ENCODE measurements around the gene KCNH8.
A peak's percentile ranks its signal among the peaks of the same experiment; 100 is the strongest.
"Not testable (repeated sequence)": the region's sequence is repeated elsewhere in the genome, so short reads cannot be mapped to it uniquely, and the experiment has no call there.

Gene KCNH8

DNA sequence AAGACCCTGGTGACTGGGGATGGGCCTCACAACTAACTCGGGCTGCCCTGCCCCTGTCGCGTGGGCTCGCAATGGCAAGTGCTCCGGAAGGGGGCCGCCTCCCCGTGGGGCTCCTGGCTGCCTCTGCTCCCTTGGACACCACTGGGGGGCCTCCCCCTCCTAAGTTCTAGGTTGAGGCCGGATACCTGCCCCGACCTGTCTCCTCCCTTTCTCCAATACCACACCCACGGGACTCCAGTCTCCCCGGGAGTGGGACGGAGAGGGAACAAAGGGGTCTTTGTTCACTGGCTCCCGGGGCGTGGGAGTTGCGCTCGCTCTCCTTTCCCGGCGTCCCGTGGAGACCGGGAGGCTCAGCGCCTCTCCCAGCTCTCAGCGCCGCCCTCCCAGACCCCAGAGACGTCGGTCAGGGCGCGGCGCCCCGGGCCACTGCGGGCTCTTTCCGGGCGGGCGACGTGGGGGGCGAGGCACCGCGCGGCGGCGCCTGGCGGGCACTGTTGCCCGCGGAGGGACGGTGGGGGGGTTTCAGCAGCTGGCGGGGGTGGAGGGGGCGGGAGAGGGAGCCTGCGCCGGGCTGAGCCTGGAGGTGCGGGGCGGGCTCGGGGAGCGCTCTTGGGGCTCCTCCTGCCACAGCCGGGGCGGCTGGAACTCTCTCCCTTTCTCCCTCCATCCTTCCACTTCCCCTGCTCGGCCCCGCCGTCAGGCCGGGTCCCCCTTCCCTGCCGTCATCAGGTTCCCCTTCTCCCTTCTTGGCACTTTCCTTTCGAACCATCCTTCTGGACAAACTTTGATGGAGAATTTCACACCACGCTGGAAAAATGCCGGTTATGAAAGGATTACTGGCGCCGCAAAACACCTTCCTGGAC, at the start of gene KCNH8:
Gene KCNH8, plus strand, starts transcription at position 606 of the 863 bp plus-strand sequence. Its CDS starts 210 bp downstream, at position 816.
- Mint-ChIP-seq H3K9me3 (no peaks in the 10 kb centered on the region), H3K4me3 (peak within 1 kb of the TSS; percentile 93), H3K27ac (peak within 1 kb of the TSS; percentile 92), H3K27me3 (peaks cover 2% of the 10 kb centered on the region), H3K4me1 (peaks cover 16% of the 10 kb centered on the region), H3K36me3 (no peaks in the 10 kb centered on the region)
- no peak for ATAC-seq (ENCODE audit: low read depth)
- peak; percentile 5 to 25 for DNase-seq (ENCODE audit: low spot score in 2 of 2)

DNA sequence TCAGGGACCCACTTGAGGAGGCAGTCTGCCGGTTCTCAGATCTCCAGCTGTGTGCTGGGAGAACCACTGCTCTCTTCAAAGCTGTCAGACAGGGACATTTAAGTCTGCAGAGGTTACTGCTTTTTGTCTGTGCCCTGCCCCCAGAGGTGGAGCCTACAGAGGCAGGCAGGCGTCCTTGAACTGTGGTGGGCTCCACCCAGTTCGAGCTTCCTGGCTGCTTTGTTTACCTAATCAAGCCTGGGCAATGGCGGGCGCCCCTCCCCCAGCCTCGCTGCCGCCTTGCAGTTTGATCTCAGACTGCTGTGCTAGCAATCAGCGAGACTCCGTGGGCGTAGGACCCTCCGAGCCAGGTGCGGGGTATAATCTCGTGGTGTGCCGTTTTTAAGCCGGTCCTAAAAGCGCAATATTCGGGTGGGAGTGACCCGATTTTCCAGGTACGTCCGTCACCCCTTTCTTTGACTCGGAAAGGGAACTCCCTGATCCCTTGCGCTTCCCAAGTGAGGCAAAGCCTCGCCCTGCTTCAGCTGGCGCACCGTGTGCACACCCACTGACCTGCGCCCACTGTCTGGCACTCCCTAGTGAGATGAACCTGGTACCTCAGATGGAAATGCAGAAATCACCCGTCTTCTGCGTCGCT, 45.5 kb upstream of the KCNH8 start:
- not testable (repeated sequence) for H3K36me3 Mint-ChIP-seq; H3K4me1 Mint-ChIP-seq; ATAC-seq (ENCODE audit: low read depth); H3K9me3 Mint-ChIP-seq; DNase-seq (ENCODE audit: low spot score in 2 of 2); H3K27me3 Mint-ChIP-seq
- peak overlapping the region; percentile 79 for H3K4me3 Mint-ChIP-seq
- H3K27ac Mint-ChIP-seq: peak overlapping the region; percentile 55

- DNase-seq (ENCODE audit: low spot score in 2 of 2) (no peak), ATAC-seq (ENCODE audit: low read depth) (no peak)
- Mint-ChIP-seq H3K4me3 (peak overlapping the region; percentile 79), H3K27me3 (no peaks in the 10 kb centered on the region), H3K27ac (peak overlapping the region; percentile 55), H3K4me1 (peaks cover 3% of the 10 kb centered on the region), H3K36me3 (no peaks in the 10 kb centered on the region), H3K9me3 (no peaks in the 10 kb centered on the region)
These were observed 44.8 kb upstream of the KCNH8 start for GRCh38 chr3:19103510-19103909.

DNA sequence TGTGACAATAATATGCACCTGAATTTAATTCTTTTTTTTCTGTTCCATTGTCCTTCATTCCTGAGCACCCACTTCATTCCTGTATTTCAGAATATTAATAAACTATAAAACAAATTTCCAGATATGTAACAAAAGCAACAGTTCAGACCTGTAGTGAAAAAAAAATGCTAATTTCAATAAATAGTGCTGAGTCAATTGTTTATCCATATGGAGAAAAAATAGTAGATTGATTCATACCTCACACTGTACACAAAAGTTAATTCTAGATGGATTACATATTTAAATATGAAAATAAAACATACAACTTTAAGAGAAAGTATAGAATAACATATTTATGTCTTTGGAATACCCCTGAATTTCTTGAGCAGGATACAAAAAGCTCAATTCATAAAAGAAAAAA, 43.9 kb upstream of the KCNH8 start:
- Mint-ChIP-seq H3K36me3 (no peaks in the 10 kb centered on the region), H3K9me3 (no peaks in the 10 kb centered on the region), H3K27me3 (no peaks in the 10 kb centered on the region), H3K4me1 (peaks cover 3% of the 10 kb centered on the region), H3K4me3 (no peak overlapping the region), H3K27ac (no peak overlapping the region)
- ATAC-seq (ENCODE audit: low read depth): no peak
- DNase-seq (ENCODE audit: low spot score in 2 of 2): no peak

DNA sequence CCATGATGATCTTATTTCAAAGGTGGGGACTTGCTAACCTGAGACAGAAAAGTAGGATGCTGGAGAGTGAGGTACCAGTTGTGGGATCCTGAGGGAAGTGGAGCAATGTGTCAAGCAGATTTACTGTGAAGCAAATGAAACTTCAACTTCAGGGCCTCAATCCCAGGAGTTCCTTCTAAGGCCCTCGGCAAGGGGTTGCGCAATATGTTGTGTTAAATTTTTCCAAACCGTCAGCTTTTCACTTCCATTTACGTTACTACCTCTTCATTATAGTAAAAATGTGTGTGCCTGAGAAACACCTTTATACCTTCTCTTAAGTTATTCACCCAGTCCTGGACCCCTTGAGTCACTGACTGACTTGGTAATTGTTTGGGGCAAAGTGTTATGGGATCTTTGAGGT, 42.5 kb upstream of the KCNH8 start:
- H3K9me3 Mint-ChIP-seq: no peaks in the 10 kb centered on the region
- H3K4me3 Mint-ChIP-seq: no peak overlapping the region
- ATAC-seq (ENCODE audit: low read depth) (no peak), DNase-seq (ENCODE audit: low spot score in 2 of 2) (no peak)
- H3K4me1 Mint-ChIP-seq: peaks cover 3% of the 10 kb centered on the region
- no peaks in the 10 kb centered on the region for H3K36me3 Mint-ChIP-seq
- peaks cover 2% of the 10 kb centered on the region for H3K27me3 Mint-ChIP-seq
- H3K27ac Mint-ChIP-seq: no peak overlapping the region

DNA sequence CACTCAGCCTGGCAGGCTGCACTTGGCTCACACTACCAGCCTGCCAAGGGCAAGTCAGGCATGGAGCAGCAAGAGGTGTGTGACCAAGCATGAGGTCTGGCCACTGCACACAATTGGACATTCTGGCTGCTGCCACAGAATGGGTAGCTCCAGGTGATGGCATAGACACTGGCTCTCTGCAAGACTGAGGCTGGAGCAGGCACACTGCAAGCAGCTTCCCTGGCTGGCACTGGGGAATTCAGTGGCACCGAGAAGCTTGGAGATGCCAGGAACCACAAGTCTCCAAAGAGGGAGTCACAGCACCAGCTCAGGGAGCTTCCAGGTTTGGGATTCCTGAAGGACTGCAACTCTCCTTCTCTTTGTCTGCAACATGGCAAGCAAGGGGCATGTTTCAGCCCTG, 42.0 kb upstream of the KCNH8 start:
- DNase-seq (ENCODE audit: low spot score in 2 of 2) (no peak), ATAC-seq (ENCODE audit: low read depth) (no peak)
- Mint-ChIP-seq H3K4me3 (no peak overlapping the region), H3K27ac (no peak overlapping the region), H3K27me3 (peaks cover 2% of the 10 kb centered on the region), H3K4me1 (peaks cover 3% of the 10 kb centered on the region), H3K36me3 (no peaks in the 10 kb centered on the region), H3K9me3 (no peaks in the 10 kb centered on the region)

GRCh38 chr3:19107719-19108118, 40.6 kb upstream of the KCNH8 start:
- no peak for DNase-seq (ENCODE audit: low spot score in 2 of 2)
- Mint-ChIP-seq H3K4me1 (peaks cover 3% of the 10 kb centered on the region), H3K27ac (no peak overlapping the region), H3K4me3 (no peak overlapping the region), H3K9me3 (no peaks in the 10 kb centered on the region), H3K36me3 (no peaks in the 10 kb centered on the region), H3K27me3 (peaks cover 2% of the 10 kb centered on the region)
- no peak for ATAC-seq (ENCODE audit: low read depth)

DNA sequence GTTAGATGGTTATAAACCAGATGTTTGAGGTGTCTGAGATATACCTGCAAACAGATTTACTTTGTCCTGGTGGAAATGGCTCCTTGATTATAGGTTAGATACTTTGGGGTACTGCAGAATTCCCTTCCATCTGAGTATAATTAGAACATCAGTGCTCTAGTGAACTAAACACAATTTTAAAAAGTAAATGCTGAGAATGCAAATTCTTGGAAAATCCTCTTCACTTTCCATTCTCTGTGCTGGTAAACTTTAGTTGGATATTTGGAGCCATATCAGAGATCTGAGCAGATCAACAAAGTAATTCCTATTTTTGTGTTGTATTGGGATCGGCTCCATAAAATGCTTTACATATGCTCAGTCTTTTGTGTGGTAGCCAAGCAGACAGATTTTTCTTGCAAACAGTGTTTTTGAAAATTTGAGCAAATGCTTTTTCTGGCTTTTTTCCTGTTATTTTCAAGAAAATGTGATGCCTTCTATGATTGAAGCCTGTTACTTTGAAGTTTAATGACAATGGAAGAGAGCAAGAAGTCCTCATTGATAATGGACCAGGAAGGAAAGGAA, 37.9 kb upstream of the KCNH8 start:
- Mint-ChIP-seq H3K27me3 (peaks cover 2% of the 10 kb centered on the region), H3K36me3 (no peaks in the 10 kb centered on the region), H3K4me1 (no peaks in the 10 kb centered on the region), H3K4me3 (no peak overlapping the region), H3K9me3 (no peaks in the 10 kb centered on the region), H3K27ac (no peak overlapping the region)
- ATAC-seq (ENCODE audit: low read depth): no peak
- no peak for DNase-seq (ENCODE audit: low spot score in 2 of 2)

DNA sequence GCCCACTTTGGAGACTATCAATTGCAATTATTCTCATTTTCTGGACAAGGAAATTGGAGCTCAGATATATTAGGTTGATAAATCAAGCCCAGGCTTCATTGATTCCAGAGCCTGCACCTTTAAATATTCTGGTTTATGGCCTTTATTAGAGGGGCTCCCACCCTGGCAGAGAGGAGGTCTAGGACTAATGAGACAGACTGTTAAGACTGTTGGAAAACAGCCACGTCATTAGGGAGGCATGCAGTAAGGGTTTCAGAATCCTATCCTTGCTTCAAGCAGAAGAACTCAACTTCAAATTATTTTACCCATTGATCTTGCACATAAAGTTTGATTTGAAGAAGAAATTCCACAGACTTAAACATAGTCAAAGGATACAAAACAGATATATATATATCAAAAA, 33.8 kb upstream of the KCNH8 start:
- Mint-ChIP-seq H3K27ac (no peak overlapping the region), H3K4me3 (no peak overlapping the region), H3K27me3 (peaks cover 5% of the 10 kb centered on the region), H3K36me3 (no peaks in the 10 kb centered on the region), H3K4me1 (no peaks in the 10 kb centered on the region), H3K9me3 (peaks cover 2% of the 10 kb centered on the region)
- ATAC-seq (ENCODE audit: low read depth): no peak
- DNase-seq (ENCODE audit: low spot score in 2 of 2): no peak

GRCh38 chr3:19116239-19116638, 32.1 kb upstream of the KCNH8 start:
- no peak for ATAC-seq (ENCODE audit: low read depth)
- peaks cover 3% of the 10 kb centered on the region for H3K27me3 Mint-ChIP-seq
- H3K4me1 Mint-ChIP-seq: no peaks in the 10 kb centered on the region
- no peak overlapping the region for H3K4me3 Mint-ChIP-seq
- H3K36me3 Mint-ChIP-seq: no peaks in the 10 kb centered on the region
- no peak overlapping the region for H3K27ac Mint-ChIP-seq
- peaks cover 2% of the 10 kb centered on the region for H3K9me3 Mint-ChIP-seq
- DNase-seq (ENCODE audit: low spot score in 2 of 2): no peak

GRCh38 chr3:19124752-19125151, 23.6 kb upstream of the KCNH8 start:
- no peak overlapping the region for H3K27ac Mint-ChIP-seq
- H3K4me3 Mint-ChIP-seq: no peak overlapping the region
- ATAC-seq (ENCODE audit: low read depth) (no peak), DNase-seq (ENCODE audit: low spot score in 2 of 2) (no peak)
- H3K9me3 Mint-ChIP-seq: no peaks in the 10 kb centered on the region
- no peaks in the 10 kb centered on the region for H3K27me3 Mint-ChIP-seq
- no peaks in the 10 kb centered on the region for H3K36me3 Mint-ChIP-seq
- H3K4me1 Mint-ChIP-seq: no peaks in the 10 kb centered on the region

- Mint-ChIP-seq H3K36me3 (no peaks in the 10 kb centered on the region), H3K4me3 (no peak overlapping the region), H3K9me3 (no peaks in the 10 kb centered on the region), H3K27ac (no peak overlapping the region), H3K4me1 (peaks cover 3% of the 10 kb centered on the region), H3K27me3 (peaks cover 6% of the 10 kb centered on the region)
- no peak for ATAC-seq (ENCODE audit: low read depth)
- no peak for DNase-seq (ENCODE audit: low spot score in 2 of 2)
These were observed 8.4 kb upstream of the KCNH8 start for GRCh38 chr3:19139863-19140262.

DNA sequence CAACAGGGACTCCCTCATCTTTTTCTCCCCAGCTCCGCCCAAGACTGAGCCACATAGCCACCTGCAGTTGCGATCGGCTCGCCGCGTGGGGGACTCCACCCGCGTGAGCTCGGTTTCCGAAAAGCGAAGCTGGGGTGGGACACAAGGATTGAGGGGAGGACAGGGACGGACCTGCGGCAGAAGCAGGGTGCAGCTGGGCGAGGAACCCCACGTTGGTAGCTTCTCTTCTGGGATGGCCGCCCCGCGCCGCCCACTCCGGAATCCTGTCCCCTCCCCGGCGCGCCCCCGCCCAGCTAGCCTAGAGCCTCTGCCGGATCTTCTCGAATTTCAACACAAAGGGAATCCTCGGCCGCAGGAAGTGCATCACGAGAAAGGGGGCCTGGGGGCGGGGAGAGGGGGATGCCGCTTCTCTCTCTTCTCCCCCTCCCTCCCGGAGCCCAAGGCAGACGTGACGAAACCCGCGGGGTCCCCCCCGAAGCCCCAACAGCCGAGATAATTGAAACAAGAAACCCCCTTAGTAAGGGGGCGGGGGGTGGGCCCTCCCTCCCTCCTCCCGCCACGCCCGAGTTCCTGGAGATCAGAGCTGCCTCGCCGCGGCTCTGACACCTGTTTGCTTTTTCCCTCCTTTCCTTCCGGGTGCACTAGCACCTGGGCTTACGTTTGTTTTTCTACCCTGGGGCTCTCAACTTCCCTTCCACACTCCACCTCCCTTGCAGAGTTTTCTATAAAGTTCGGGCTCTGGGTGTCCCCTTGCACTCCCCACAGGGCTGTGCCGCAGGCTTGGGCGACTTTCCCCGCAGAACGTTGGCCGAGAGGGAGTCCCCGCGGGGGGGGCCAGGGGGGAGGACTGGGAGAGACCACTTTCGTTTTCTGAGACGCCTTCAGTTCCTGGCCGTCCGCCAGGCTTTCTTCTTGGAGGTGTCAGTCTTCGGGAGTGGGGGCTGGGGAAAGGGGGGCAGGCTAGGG, 1.3 kb upstream of the KCNH8 start:
- H3K27ac Mint-ChIP-seq: peak overlapping the region; percentile 92
- DNase-seq (ENCODE audit: low spot score in 2 of 2) (peak; percentile 70), ATAC-seq (ENCODE audit: low read depth) (peak; percentile 68)
- peak overlapping the region; percentile 93 for H3K4me3 Mint-ChIP-seq
- H3K4me1 Mint-ChIP-seq: peaks cover 16% of the 10 kb centered on the region
- no peaks in the 10 kb centered on the region for H3K36me3 Mint-ChIP-seq
- H3K27me3 Mint-ChIP-seq: peaks cover 5% of the 10 kb centered on the region
- H3K9me3 Mint-ChIP-seq: no peaks in the 10 kb centered on the region

- ATAC-seq (ENCODE audit: low read depth) (no peak), DNase-seq (ENCODE audit: low spot score in 2 of 2) (no peak)
- Mint-ChIP-seq H3K27ac (peak overlapping the region; percentile 67), H3K9me3 (no peaks in the 10 kb centered on the region), H3K4me1 (peaks cover 16% of the 10 kb centered on the region), H3K4me3 (peak overlapping the region; percentile 79), H3K36me3 (no peaks in the 10 kb centered on the region), H3K27me3 (peaks cover 2% of the 10 kb centered on the region)
These were observed 420 bp downstream of the KCNH8 start for GRCh38 chr3:19148768-19149091.

All from memory B cell (primary cell).